GM06990 (cell line): ENCODE results near the gene CDHR2.
"Not testable (repeated sequence)": the region's sequence is repeated elsewhere in the genome, so short reads cannot be mapped to it uniquely, and the experiment has no call there.

Source experiments
- DNase-seq: peaks from one replicate; pipeline ENCODE4 v3.0.0-alpha.2; 2011; ENCODE audit not compliant: insufficient read length; ENCODE audit errors: extremely low read depth
- H3K27me3 ChIP-seq: replicated peaks from 2 replicates; pipeline ENCODE4 v1.6.0; 2011; ENCODE audit warnings: low read length; ENCODE audit not compliant: control insufficient read depth, insufficient read depth
- H3K36me3 ChIP-seq: 2 replicates; pipeline ENCODE4 v1.5.1; 2011; ENCODE audit warnings: low read length; ENCODE audit not compliant: control insufficient read depth, insufficient read depth
- H3K4me3 ChIP-seq: replicated peaks from 2 replicates; pipeline ENCODE4 v1.5.1; 2011; ENCODE audit warnings: low read depth, mild to moderate bottlenecking, control low read depth, low read length
- TF ChIP-seq, protein P1 (sequence below): IDR thresholded peaks from 2 replicates; pipeline ENCODE4 v1.5.1; 2011; ENCODE audit warnings: low read length, control low read depth, mild to moderate bottlenecking, inconsistent platforms; ENCODE audit not compliant: insufficient read depth, poor library complexity, severe bottlenecking

CDHR2 gene

DNA sequence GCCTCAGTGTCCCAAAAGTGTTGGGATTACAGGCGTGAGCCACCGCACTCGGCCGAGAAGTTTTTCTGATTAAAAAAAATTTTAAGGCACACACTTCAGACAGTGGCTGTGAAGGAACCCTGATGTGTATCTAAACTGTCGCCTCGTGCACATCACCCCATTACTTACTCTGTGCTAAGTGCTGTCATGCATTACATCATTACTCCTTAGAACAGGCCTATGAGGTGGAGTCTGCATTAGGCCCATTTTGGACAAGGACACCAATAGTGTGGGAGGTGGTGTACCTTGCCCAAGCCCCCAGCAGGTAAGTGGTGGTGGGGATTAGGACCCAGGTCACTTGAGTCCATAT lies 3.8 kb upstream of the CDHR2 start:
- no peak overlapping the region for H3K4me3 ChIP-seq
- H3K36me3 ChIP-seq, result no peaks in the 10 kb centered on the region
- TF ChIP-seq, protein P1, sequence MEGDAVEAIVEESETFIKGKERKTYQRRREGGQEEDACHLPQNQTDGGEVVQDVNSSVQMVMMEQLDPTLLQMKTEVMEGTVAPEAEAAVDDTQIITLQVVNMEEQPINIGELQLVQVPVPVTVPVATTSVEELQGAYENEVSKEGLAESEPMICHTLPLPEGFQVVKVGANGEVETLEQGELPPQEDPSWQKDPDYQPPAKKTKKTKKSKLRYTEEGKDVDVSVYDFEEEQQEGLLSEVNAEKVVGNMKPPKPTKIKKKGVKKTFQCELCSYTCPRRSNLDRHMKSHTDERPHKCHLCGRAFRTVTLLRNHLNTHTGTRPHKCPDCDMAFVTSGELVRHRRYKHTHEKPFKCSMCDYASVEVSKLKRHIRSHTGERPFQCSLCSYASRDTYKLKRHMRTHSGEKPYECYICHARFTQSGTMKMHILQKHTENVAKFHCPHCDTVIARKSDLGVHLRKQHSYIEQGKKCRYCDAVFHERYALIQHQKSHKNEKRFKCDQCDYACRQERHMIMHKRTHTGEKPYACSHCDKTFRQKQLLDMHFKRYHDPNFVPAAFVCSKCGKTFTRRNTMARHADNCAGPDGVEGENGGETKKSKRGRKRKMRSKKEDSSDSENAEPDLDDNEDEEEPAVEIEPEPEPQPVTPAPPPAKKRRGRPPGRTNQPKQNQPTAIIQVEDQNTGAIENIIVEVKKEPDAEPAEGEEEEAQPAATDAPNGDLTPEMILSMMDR, result no peak
- DNase-seq, result no peak
- H3K27me3 ChIP-seq, result no peaks in the 10 kb centered on the region

DNA sequence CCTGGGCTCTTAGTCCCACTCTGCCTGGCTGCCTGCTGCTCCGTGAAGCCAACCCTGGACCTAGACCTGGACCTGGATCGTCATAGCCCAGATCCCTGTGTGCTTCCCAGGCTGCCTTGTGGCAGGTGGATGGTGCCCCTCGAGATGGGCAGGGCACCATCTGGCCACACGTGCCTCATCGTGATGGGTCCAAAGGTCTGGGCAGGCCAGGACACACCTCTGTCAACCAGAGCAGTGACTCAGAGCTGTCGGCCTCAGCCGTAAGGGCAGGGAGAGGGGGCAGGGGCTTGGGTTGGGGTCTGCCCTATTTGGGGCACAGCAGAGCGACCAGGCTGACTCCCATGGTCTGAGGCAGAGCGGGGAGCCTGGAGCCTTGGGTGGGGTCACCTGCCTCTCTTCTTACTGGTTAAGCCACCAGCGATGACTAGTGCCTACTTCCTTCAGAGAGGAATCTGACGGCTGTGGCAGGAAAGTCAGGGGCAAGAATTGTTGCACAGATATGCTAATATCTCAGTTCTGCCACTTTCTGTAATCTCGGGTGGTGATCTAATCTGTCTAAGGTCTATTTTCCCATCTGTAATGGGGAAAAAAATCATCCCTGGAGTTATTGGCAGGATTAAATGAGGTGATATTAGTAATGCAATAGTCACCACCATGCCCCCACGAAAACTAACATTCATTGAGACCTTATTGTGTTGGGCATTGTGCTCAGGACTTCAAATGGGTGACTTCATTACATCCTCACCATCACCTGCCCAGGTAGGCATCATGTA lies 3.2 kb upstream of the CDHR2 start:
- no peak overlapping the region for H3K4me3 ChIP-seq
- no peak for DNase-seq

DNA sequence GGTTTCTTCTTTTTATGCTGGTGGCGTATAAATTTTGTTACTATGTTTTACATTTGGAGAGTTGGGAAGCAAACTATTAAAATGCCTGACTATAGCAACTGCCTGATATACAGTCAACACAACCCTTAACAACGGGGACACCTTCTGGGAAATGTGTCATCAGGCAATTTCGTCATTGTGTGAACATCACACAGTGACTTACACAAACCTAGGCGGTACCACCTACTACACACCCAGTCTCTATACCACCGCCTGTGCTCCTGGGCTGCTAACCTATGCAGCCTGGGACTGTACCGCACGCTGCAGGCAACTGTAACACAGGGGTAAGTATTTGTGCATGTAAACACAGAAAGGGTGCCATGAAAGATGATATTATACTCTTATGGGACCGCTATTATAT lies 1.3 kb upstream of the CDHR2 start:
- TF ChIP-seq, protein P1, result no peak
- H3K4me3 ChIP-seq, result no peak overlapping the region
- DNase-seq, result no peak
- no peaks in the 10 kb centered on the region for H3K27me3 ChIP-seq
- H3K36me3 ChIP-seq, result no peaks in the 10 kb centered on the region

More for the DNA sequence above, 3.2 kb upstream of the CDHR2 start:
- Histone ChIP-seq H3K36me3 (no peaks in the 10 kb centered on the region), H3K27me3 (no peaks in the 10 kb centered on the region)
- TF ChIP-seq, protein P1, result no peak

DNA sequence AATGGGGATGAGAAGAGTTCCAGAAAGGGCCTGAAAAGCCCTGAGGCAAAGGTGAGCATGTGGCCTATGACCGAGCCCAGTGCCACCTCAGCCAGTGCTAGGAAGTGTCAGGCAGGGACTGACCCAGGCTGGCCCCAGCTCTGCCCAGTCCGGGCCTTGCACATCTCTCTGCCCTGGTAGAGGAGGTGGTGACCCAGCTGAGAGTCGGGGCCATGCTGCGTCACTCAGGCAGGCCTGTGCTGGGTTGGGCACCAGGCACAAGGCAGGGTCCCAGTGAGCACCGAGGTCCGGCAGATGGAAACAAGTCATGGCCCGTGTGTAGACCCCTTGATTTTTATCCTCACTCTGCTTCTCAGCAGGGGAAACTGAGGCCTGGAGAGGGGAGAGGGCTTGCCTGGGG lies 729 bp downstream of the CDHR2 start:
- Histone ChIP-seq H3K36me3 (no peaks in the 10 kb centered on the region), H3K27me3 (no peaks in the 10 kb centered on the region; the same call in 1 of the 2 replicates), H3K4me3 (no peak overlapping the region)
- TF ChIP-seq, protein P1, result no peak
- DNase-seq, result no peak

DNA sequence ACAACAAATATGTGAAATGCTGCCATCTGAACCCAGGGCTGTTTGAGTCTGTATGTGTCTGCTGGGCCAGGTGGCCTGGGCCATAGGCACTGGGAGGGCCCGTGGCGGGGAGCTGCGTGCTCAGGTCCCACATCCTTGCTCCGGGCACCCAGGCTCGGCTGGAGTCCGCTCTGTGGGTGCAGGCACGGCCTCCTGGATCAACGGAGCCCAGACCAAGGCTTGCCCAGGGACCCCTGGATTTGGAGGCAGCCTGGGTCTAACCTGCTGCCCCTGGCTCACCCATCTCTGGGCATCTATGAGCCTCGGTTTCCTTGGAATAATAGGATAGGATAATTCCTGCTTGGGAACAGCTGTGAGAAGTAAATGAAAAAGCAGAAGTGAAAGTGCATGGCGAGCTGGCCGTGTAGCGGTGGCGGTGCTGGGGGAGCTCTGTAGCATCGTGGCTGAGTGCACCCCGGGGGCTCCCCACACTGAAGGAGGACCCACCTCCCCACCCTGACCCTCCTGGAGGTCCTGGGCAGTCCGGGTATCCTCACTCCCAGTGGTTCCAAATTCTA lies 1.2 kb downstream of the CDHR2 start:
- TF ChIP-seq, protein P1, result no peak
- Histone ChIP-seq H3K36me3 (no peaks in the 10 kb centered on the region), H3K27me3 (no peaks in the 10 kb centered on the region; the same call in 1 of the 2 replicates), H3K4me3 (no peak overlapping the region)
- no peak for DNase-seq

DNA sequence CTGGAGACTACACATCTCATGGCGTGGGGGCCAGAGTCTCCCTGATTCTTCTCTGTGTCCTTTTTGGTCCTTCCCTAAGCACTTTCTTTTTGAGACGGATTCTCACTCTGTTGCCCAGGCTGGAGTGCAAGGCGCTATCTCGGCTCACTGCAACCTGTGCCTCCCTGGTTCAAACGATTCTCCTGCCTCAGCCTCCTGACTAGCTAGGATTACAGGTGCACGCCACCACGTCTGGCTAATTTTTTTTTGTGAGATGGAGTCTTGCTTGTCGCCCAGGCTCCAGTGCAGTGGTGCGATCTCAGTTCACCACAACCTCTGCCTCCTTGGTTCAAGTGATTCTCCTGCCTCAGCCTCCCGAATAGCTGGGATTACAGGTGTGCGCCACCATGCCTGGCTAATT lies 1.8 kb downstream of the CDHR2 start:
- H3K4me3 ChIP-seq, H3K36me3 ChIP-seq, H3K27me3 ChIP-seq, DNase-seq: not testable (repeated sequence)
